ENCODE measurements around the gene NUMB.

Gene NUMB

DNA sequence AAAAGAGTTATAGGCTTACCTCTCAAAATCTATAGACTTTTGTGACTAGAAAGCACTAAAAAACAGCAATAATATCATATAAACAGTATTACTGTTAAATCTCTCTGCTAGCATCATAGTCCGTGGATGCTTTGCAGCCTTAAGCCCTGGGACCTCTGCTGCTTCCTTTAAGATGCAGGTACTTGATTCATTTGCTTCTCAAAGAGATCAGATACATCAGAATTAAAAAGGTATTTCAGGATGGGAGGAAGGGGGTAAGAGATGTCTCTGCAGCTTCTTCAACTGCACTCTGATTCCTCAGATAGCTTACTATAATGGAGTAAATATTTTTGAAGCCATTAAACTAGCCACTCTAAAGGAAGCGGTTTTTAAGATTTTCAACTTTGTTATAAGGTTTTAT is 171.7 kb downstream of the NUMB start:
- no peak for TF ChIP-seq EZH2phosphoT487 (IDR thresholded peaks at IDR 0.05; ENCODE audit: low read depth)
- TF ChIP-seq, protein P1, sequence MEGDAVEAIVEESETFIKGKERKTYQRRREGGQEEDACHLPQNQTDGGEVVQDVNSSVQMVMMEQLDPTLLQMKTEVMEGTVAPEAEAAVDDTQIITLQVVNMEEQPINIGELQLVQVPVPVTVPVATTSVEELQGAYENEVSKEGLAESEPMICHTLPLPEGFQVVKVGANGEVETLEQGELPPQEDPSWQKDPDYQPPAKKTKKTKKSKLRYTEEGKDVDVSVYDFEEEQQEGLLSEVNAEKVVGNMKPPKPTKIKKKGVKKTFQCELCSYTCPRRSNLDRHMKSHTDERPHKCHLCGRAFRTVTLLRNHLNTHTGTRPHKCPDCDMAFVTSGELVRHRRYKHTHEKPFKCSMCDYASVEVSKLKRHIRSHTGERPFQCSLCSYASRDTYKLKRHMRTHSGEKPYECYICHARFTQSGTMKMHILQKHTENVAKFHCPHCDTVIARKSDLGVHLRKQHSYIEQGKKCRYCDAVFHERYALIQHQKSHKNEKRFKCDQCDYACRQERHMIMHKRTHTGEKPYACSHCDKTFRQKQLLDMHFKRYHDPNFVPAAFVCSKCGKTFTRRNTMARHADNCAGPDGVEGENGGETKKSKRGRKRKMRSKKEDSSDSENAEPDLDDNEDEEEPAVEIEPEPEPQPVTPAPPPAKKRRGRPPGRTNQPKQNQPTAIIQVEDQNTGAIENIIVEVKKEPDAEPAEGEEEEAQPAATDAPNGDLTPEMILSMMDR (IDR thresholded peaks at IDR 0.05; ENCODE audit: low read depth, low read length) = no peak
- H2AFZ ChIP-seq (ENCODE audit: low read depth, low read length) = no peak overlapping the region
- no peaks in the 10 kb centered on the region for H3K79me2 ChIP-seq (ENCODE audit: low read length)
- no peaks in the 10 kb centered on the region for H4K20me1 ChIP-seq (ENCODE audit: insufficient read depth, low read length)
- H3K9ac ChIP-seq (ENCODE audit: low read length) = no peak overlapping the region
- no peak overlapping the region for H3K27ac ChIP-seq (ENCODE audit: low read length)
- peaks cover 23% of the 10 kb centered on the region for H3K4me1 ChIP-seq (ENCODE audit: low read length)
- H3K27me3 ChIP-seq (ENCODE audit: low read depth, low read length) = no peaks in the 10 kb centered on the region
- H3K36me3 ChIP-seq (replicated peaks; ENCODE audit: low read depth, low read length) = peaks cover 20% of the 10 kb centered on the region
- no peaks in the 10 kb centered on the region for H3K9me3 ChIP-seq (ENCODE audit: insufficient read depth, low read length)
- H3K4me2 ChIP-seq (ENCODE audit: low read length) = no peak overlapping the region
- no peak overlapping the region for H3K4me3 ChIP-seq (ENCODE audit: low read length)

DNA sequence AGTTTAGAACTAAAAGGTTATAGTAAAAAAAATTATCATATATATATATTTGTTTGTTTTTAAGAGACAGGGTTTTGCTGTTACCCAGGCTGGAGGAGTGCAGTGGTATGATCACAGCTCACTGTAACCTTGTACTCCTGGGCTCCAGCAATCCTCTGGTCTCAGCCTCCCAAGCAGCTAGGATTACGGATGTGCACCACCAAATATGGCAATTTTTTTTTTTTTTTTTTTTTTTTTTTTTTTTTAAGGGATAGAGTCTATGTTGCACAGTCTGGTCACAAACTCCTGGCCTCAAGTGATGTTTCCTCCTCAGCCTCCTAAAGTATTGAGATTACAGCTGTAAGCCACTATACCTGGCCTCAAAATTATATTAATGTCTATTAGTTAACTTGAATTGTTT is 172.4 kb downstream of the NUMB start:
- Histone ChIP-seq H3K9me3 (ENCODE audit: insufficient read depth, low read length) (no peaks in the 10 kb centered on the region), H3K27me3 (ENCODE audit: low read depth, low read length) (no peaks in the 10 kb centered on the region), H2AFZ (ENCODE audit: low read depth, low read length) (no peak overlapping the region), H3K4me2 (ENCODE audit: low read length) (no peak overlapping the region), H3K36me3 (replicated peaks; ENCODE audit: low read depth, low read length) (peaks cover 22% of the 10 kb centered on the region), H3K4me1 (ENCODE audit: low read length) (peaks cover 23% of the 10 kb centered on the region), H3K9ac (ENCODE audit: low read length) (no peak overlapping the region), H3K27ac (ENCODE audit: low read length) (no peak overlapping the region), H4K20me1 (ENCODE audit: insufficient read depth, low read length) (no peaks in the 10 kb centered on the region), H3K79me2 (ENCODE audit: low read length) (no peaks in the 10 kb centered on the region), H3K4me3 (ENCODE audit: low read length) (no peak overlapping the region)
- TF ChIP-seq, protein P1 (IDR thresholded peaks at IDR 0.05; ENCODE audit: low read depth, low read length) = no peak
- no peak for TF ChIP-seq EZH2phosphoT487 (IDR thresholded peaks at IDR 0.05; ENCODE audit: low read depth)

DNA sequence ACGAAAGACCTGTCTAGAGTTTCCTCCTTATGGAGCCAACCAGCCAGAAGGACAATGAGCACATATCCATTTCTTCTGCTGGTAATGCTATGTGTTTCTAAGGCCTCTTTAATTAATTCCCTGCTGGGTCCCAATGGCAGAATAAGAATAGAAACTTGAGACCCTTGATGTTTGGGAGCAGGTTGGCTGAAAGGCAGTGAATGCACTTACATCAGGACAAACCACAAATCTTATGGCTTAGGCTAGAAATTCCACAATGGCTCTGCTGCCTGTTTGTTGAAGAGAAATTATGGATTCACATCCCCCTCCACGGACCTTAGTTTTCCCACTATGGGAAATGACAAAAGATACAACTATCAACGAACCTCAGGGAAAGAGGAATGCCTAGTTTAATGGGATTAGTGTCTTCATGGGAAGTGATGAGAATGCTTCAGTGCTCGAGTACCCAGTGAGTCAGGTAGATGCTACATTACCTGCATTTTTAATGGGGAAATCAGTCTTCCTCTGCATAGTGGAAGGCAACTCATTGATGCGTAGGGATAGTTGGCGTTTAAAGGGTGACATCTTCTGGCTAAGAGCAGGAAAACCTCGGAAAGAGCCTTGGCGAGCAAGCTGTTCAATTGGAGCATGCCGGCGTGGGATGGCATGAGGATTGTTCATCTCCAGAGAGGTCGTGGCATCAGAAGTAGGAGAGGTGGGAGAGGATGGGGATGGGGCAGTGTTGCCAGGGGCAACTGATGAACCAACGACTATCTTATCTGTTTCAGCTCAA is 174.6 kb downstream of the NUMB start:
- H3K4me2 ChIP-seq (ENCODE audit: low read length) = no peak overlapping the region
- no peaks in the 10 kb centered on the region for H4K20me1 ChIP-seq (ENCODE audit: insufficient read depth, low read length)
- peaks cover under 1% of the 10 kb centered on the region for H3K4me1 ChIP-seq (ENCODE audit: low read length)
- no peak for TF ChIP-seq EZH2phosphoT487 (IDR thresholded peaks at IDR 0.05; ENCODE audit: low read depth)
- TF ChIP-seq, protein P1 (IDR thresholded peaks at IDR 0.05; ENCODE audit: low read depth, low read length) = no peak
- H3K79me2 ChIP-seq (ENCODE audit: low read length) = no peaks in the 10 kb centered on the region
- no peaks in the 10 kb centered on the region for H3K27me3 ChIP-seq (ENCODE audit: low read depth, low read length)
- H3K9ac ChIP-seq (ENCODE audit: low read length) = no peak overlapping the region
- no peak overlapping the region for H3K27ac ChIP-seq (ENCODE audit: low read length)
- no peak overlapping the region for H2AFZ ChIP-seq (ENCODE audit: low read depth, low read length)
- H3K9me3 ChIP-seq (ENCODE audit: insufficient read depth, low read length) = no peaks in the 10 kb centered on the region
- H3K36me3 ChIP-seq (replicated peaks; ENCODE audit: low read depth, low read length) = peaks cover 28% of the 10 kb centered on the region
- H3K4me3 ChIP-seq (ENCODE audit: low read length) = no peak overlapping the region

DNA sequence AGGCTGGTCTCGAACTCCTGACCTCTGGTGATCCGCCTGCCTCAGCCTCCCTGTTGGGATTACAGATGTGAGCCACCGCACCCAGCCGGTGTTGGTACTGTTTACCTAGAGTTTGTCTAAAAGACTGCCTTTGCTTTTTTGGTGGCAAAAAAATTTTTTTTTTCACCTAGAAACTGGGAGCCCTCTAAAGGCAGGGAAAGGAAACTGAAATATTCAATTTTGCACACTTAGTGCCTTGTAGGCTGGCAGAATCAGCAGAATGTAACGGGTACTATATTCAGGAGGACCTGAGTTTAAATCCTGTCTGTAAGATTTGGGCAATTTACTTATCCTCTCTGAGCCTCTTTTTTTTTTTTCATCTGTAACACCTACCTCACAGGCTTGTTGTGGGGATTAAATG is 177.4 kb downstream of the NUMB start:
- Histone ChIP-seq H3K9me3 (ENCODE audit: insufficient read depth, low read length) (no peaks in the 10 kb centered on the region), H3K27ac (ENCODE audit: low read length) (no peak overlapping the region), H4K20me1 (ENCODE audit: insufficient read depth, low read length) (no peaks in the 10 kb centered on the region; the same call in 1 of the 2 replicates), H3K79me2 (ENCODE audit: low read length) (no peaks in the 10 kb centered on the region), H3K9ac (ENCODE audit: low read length) (no peak overlapping the region), H3K4me2 (ENCODE audit: low read length) (no peak overlapping the region), H3K4me1 (ENCODE audit: low read length) (no peaks in the 10 kb centered on the region), H2AFZ (ENCODE audit: low read depth, low read length) (no peak overlapping the region), H3K4me3 (ENCODE audit: low read length) (no peak overlapping the region), H3K36me3 (replicated peaks; ENCODE audit: low read depth, low read length) (peaks cover 36% of the 10 kb centered on the region), H3K27me3 (ENCODE audit: low read depth, low read length) (no peaks in the 10 kb centered on the region)
- TF ChIP-seq, protein P1 (IDR thresholded peaks at IDR 0.05; ENCODE audit: low read depth, low read length) = no peak
- no peak for TF ChIP-seq EZH2phosphoT487 (IDR thresholded peaks at IDR 0.05; ENCODE audit: low read depth)

Data from OCI-LY3 (cell line).